Activated naive CD8-positive, alpha-beta T cell treated with anti-CD3 and anti-CD28 coated beads for 36 hours (primary cell): ENCODE data around the gene SOX6. TPM values are rescaled to one million over a fixed set of nuclear protein-coding genes. Genes with fewer than 3 reads are reported as not detected.

Experiments used
- DNase-seq: peaks from one replicate; pipeline ENCODE4 v3.0.0; 2021
- H3K27ac Mint-ChIP-seq: one replicate; pipeline ENCODE4 v1.8.0; 2022; ENCODE audit warnings: mild to moderate bottlenecking, moderate library complexity, mixed read lengths
- H3K27me3 Mint-ChIP-seq: one replicate; pipeline ENCODE4 v1.8.0; 2022; ENCODE audit warnings: mild to moderate bottlenecking, mixed read lengths
- H3K36me3 Mint-ChIP-seq: one replicate; pipeline ENCODE4 v1.8.0; 2021; ENCODE audit warnings: mild to moderate bottlenecking, mixed read lengths
- H3K4me1 Mint-ChIP-seq: one replicate; pipeline ENCODE4 v1.8.0; 2021; ENCODE audit warnings: mixed read lengths
- H3K4me3 Mint-ChIP-seq: one replicate; pipeline ENCODE4 v1.8.0; 2022; ENCODE audit warnings: mild to moderate bottlenecking, moderate library complexity, mixed read lengths
- H3K9me3 Mint-ChIP-seq: one replicate; pipeline ENCODE4 v1.8.0; 2022; ENCODE audit warnings: mixed read lengths
- total RNA-seq, 2 experiments: library from RNA; stranded (reverse); gene quantifications; one replicate each; pipeline ENCODE4 v1.2.3, GENCODE V29; 2021

SOX6 gene
- total RNA-seq, 2 experiments from 2014 or later: 0.04 TPM; not detected in 1

DNA sequence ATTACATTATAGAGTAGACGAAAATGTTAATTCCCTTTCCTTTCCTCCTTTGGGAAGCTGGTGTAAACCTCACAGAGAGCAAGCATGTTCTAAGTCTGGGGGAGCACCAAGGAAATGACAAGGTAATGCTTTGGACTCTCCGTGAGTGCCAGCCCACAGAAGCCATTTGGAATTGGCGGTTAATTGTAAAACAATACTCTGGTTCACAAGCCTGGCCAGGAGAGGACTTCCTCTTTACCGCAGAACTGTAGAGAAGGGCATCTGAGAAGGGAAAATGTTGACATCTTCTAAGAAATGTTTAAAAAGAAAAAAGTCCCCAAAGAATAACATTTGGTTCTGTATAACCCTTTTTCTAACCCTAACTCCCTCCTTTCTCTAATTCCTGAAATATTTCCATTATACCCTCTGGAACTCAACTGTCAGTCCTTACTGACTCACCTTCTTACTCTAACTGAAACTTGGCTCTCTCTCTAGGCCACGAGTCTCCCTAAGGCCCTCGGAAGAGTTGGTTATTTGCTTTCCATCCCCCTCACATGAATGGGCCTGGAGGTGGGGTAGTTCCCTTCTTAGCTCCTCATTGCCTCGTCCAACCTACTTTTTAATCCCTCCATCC is 379.8 kb downstream of the SOX6 start:
- Mint-ChIP-seq H3K9me3 (no peaks in the 10 kb centered on the region), H3K4me1 (no peaks in the 10 kb centered on the region), H3K27me3 (no peaks in the 10 kb centered on the region), H3K27ac (no peak overlapping the region), H3K36me3 (no peaks in the 10 kb centered on the region), H3K4me3 (no peak overlapping the region)
- DNase-seq: no peak

DNA sequence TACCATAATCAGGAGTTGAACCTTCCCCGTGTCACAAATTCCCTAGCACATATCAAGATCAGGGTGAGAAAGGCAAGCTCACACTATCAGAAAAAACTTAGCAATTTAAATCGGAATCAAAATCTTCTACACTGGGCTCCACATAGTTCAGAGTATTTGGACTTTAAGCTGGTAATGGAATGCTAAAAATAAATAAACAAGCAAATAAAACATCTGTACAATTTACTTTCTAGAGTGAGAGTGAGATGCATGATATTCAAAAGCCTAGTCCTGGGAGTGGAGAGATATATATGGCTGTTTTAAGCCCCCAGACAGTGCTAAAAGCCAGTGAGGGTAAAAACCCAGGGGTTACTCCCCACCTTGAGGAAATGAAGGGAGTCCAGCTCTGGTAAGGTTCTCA is 380.6 kb downstream of the SOX6 start:
- H3K4me1 Mint-ChIP-seq: no peaks in the 10 kb centered on the region
- DNase-seq: no peak

DNA sequence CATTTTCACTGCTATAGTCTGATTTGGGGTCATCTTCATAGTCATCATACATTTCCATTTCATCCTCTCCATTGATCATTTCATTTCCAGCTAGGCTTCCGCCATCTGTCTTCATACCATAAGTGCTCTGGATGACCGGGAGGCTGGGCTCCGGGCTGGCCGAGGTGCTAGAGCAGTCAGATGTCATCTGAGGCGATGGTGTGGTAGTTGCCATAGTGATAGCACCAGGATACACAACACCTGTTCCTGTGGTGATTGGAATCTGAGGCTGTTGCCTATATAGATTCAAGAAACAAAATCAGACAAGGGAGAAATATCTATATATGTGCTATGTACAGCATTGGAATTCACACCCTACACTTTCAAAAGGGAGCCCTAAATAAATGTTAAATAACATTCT is 383.5 kb downstream of the SOX6 start:
- Mint-ChIP-seq H3K27ac (no peak overlapping the region), H3K4me3 (no peak overlapping the region), H3K4me1 (peaks cover 2% of the 10 kb centered on the region), H3K36me3 (no peaks in the 10 kb centered on the region), H3K27me3 (no peaks in the 10 kb centered on the region), H3K9me3 (no peaks in the 10 kb centered on the region)
- no peak for DNase-seq

More for the DNA sequence above, 380.6 kb downstream of the SOX6 start:
- Mint-ChIP-seq H3K4me3 (no peak overlapping the region), H3K9me3 (no peaks in the 10 kb centered on the region), H3K27me3 (no peaks in the 10 kb centered on the region), H3K27ac (no peak overlapping the region), H3K36me3 (no peaks in the 10 kb centered on the region)

DNA sequence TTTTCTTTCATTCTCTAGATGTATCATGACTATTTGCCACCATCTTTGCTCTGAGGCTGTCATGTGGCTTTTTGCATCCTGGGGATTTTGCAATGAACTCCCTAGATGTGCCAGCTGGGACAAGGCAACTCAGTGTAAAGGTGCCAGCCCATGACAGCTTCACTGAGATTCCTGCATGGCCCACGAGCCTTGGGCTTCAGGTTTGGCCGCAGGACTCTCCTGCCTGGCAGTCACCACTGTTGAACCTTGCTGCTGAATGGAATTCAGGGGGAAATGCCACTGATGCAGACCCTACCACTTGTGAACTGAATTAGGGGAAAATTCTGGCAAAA is 385.2 kb downstream of the SOX6 start:
- no peak for DNase-seq
- no peak overlapping the region for H3K4me3 Mint-ChIP-seq

DNA sequence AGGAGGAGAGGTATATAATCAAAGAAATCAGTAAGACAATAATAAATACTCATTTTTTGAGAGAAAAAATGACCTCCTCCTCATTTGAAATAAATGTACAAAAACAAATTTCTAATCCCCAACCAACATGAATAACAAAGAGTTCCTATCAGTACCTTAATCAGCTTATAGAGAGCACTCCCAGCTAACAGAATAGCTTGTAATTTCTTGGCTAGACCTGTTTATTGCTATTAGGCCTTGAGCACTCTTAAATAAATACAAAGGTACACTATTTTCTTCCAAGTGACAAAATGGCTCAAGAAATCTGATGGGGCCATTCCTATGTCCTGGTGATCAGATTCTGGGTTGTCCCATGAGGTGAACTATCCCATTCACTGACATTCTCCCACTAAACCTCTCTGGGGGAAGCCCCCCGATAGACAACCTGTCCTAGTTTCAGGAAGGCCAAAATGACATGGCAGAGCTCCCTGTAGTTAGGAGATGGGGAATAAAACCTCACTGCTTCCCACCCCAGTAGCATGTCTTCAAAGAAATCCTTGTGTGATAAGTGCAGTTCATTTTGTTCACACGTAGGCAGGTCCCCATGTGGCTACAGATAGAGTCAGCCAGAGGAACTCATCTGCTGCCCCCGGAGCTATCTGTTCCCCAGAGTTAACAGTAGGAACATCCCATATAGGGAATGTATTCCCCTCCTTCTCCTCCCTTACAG is 385.7 kb downstream of the SOX6 start:
- H3K27ac Mint-ChIP-seq: no peak overlapping the region
- H3K4me1 Mint-ChIP-seq: peaks cover 2% of the 10 kb centered on the region
- H3K4me3 Mint-ChIP-seq: no peak overlapping the region
- no peaks in the 10 kb centered on the region for H3K36me3 Mint-ChIP-seq
- DNase-seq: no peak
- H3K9me3 Mint-ChIP-seq: no peaks in the 10 kb centered on the region
- H3K27me3 Mint-ChIP-seq: no peaks in the 10 kb centered on the region

More for the DNA sequence above, 385.2 kb downstream of the SOX6 start:
- Mint-ChIP-seq H3K36me3 (no peaks in the 10 kb centered on the region), H3K4me1 (peaks cover 2% of the 10 kb centered on the region), H3K27ac (no peak overlapping the region), H3K9me3 (no peaks in the 10 kb centered on the region), H3K27me3 (no peaks in the 10 kb centered on the region)

DNA sequence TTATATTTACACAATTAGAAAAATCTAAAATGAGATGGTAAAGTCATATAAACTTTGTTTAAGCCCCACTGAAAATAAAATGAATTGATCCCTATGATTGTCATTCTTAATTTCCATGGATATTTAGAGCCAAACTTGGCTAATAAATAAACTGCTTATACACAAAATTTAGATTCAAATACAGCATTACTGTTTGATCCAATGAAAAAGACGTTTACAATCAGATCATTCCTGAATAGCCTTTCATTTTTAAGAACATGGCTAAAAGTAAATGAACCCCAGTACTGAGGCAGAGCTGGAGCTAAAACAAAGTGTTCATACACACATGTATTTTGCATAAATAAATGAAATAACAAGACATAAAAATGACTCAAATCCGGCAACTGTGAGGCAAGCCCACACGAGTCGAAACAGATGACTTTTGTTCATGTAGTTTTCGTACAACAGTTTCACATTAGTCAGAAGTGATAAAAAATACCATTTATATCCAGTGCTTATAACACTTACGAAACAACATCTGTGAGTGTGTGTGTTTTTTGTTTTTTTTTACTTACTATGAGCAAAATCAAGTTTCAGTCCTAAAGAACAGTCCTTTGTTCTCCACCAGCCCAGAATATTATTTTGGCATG is 386.5 kb downstream of the SOX6 start:
- Mint-ChIP-seq H3K27me3 (no peaks in the 10 kb centered on the region), H3K36me3 (no peaks in the 10 kb centered on the region), H3K27ac (no peak overlapping the region), H3K4me1 (peaks cover 2% of the 10 kb centered on the region), H3K4me3 (no peak overlapping the region), H3K9me3 (no peaks in the 10 kb centered on the region)
- DNase-seq: no peak

DNA sequence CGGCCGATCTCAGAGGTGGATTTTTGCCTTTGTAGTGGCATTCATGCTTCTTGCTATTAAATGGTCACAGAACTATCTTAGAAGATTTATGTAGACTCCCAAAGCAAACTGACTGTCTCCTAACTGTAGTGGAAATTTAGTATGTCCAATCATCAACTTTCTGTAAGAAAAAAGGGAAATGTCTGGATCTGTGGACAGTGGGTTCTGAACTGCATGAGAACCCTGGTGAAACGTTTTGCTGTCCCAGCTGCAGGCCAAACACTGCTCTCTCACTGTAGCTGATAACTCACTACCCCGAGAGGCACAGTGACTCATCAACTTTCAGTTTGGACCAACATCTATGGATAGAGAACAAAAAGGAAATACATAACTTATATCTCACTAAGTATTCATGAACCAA is 387.1 kb downstream of the SOX6 start:
- Mint-ChIP-seq H3K9me3 (no peaks in the 10 kb centered on the region), H3K27me3 (no peaks in the 10 kb centered on the region), H3K27ac (no peak overlapping the region), H3K4me3 (no peak overlapping the region), H3K4me1 (peaks cover 2% of the 10 kb centered on the region), H3K36me3 (no peaks in the 10 kb centered on the region)
- DNase-seq: no peak

DNA sequence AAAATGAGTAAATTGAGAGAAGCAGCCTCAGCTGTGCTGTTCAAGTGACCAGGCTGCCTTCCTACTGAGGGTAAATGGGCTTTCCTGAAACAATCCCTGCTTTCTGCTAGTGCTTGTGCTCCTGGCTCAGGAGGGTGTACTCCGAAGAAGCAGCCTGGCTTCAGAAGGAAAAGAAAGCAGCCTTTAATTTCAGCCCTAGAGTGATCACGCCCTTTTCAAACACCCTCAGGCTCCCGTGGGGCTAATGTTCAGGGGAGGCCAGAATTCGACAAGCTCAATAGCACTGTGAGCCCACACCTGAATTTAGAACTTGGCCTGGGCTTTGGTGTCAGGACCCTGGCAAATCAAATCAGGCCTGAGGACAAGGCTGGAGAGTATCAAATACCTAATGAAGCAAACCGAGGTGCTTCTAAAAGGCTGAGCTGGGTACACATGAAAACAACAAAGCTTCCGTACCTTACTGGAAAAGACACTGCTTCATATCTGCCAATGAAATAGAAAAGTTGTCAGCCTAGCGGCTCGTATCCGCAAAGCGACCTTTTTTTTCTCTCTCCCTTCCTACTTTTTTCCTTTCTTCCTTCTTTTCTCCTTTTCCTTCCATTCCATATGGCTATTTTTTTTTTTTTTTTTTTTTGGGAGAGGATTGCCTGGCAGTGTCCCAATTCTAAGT is 387.8 kb downstream of the SOX6 start:
- Mint-ChIP-seq H3K9me3 (no peaks in the 10 kb centered on the region), H3K36me3 (no peaks in the 10 kb centered on the region)
- no peak for DNase-seq

DNA sequence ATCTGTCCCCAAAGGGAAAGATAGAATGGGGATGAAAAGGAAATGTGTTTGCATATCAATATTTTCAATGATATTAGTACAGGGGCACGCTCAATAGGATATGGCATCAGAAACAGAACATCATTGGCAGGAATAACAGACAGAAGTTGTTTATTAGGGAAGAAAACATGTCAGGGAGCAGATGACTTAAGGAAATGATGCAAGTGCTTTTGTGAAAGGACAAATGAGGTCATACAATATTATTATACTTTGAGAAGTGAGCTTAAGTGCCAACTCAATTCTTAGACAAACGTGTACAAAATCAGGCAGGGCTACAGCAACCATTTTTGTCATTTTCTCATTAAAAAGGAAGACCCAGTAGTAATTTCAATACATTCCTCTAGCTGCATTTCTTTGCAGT is 388.4 kb downstream of the SOX6 start:
- no peak overlapping the region for H3K4me3 Mint-ChIP-seq
- no peaks in the 10 kb centered on the region for H3K9me3 Mint-ChIP-seq
- no peaks in the 10 kb centered on the region for H3K36me3 Mint-ChIP-seq
- no peaks in the 10 kb centered on the region for H3K27me3 Mint-ChIP-seq
- no peak overlapping the region for H3K27ac Mint-ChIP-seq
- no peak for DNase-seq
- peaks cover 2% of the 10 kb centered on the region for H3K4me1 Mint-ChIP-seq

More for the DNA sequence above, 387.8 kb downstream of the SOX6 start:
- H3K27me3 Mint-ChIP-seq: no peaks in the 10 kb centered on the region
- H3K4me1 Mint-ChIP-seq: peaks cover 2% of the 10 kb centered on the region
- no peak overlapping the region for H3K27ac Mint-ChIP-seq
- no peak overlapping the region for H3K4me3 Mint-ChIP-seq

DNA sequence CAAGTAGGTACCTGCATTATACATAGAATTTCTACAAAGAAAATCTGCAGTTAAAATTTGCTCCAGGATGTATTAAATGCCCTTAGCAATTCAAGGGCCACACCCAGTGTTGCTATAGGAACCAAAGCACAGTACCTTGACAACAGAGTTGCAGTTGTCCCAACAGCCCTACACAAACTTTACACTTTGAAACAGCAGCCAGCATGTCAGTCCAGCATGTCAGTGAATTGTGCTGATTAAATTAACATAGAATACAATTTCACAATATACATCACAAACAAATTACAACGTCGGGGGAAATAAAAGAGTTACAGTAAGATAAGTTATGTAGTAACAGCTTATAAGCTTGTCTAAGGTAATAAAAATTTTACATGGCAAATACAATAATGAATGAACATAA is 389.2 kb downstream of the SOX6 start:
- Mint-ChIP-seq H3K4me3 (no peak overlapping the region), H3K4me1 (peaks cover 2% of the 10 kb centered on the region), H3K9me3 (no peaks in the 10 kb centered on the region), H3K27ac (no peak overlapping the region), H3K27me3 (no peaks in the 10 kb centered on the region), H3K36me3 (no peaks in the 10 kb centered on the region)
- no peak for DNase-seq

DNA sequence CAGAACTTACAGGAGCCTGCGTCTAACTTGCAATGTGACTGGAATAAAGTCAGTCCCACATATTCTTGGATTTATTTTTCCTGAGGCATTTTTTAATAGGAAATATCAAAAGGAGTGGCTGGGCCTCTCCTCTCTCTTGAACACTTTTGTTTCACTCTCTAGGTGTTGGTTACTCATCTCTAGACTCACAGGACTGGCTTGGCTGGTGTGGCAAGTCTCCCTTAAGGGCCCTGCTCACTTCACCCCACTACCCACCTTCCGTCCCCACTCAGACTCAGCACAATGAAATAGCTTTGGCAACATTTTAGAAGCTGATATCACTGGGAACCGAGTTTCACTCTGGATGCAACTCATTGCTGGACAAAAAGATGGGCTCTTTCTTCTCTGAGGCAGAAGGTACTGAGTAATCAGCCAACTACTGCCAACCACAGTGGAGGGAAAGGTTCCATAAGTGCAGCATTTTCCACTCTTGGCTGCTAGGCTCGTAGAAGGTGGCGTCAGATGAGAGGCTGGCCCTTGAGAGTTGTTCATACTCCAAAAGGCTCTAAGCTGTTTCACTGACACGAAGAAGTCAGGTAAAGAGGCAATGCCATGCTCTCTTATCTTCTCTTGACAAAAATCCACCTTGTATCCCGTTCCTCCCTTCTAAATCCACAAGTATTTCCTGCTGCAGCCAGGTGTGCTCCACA is 390.6 kb downstream of the SOX6 start:
- H3K9me3 Mint-ChIP-seq: no peaks in the 10 kb centered on the region
- H3K4me1 Mint-ChIP-seq: peaks cover 2% of the 10 kb centered on the region
- no peak for DNase-seq
- H3K36me3 Mint-ChIP-seq: no peaks in the 10 kb centered on the region
- H3K27me3 Mint-ChIP-seq: no peaks in the 10 kb centered on the region
- H3K4me3 Mint-ChIP-seq: no peak overlapping the region
- no peak overlapping the region for H3K27ac Mint-ChIP-seq

DNA sequence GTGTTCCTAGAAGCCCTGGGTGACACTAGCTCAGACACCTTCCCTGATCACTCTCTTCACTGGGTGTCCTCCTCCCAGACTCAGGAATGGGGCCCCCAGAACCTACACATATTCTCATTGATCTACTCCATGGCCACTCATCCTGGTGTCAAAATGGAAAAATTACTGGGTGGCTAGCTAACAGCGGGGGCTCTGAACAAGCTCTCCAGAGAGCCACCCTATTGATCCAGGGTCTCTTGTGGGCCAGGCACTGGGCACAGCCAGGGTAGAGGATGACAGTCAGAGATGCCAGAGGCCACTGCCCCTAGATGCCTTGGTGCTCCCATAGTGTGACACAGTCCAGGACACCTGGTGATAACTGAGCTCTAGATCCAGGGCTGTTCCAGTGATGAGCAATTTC is 393.1 kb downstream of the SOX6 start:
- Mint-ChIP-seq H3K27ac (no peak overlapping the region), H3K9me3 (no peaks in the 10 kb centered on the region), H3K36me3 (no peaks in the 10 kb centered on the region), H3K4me3 (no peak overlapping the region), H3K4me1 (no peaks in the 10 kb centered on the region), H3K27me3 (no peaks in the 10 kb centered on the region)
- no peak for DNase-seq

DNA sequence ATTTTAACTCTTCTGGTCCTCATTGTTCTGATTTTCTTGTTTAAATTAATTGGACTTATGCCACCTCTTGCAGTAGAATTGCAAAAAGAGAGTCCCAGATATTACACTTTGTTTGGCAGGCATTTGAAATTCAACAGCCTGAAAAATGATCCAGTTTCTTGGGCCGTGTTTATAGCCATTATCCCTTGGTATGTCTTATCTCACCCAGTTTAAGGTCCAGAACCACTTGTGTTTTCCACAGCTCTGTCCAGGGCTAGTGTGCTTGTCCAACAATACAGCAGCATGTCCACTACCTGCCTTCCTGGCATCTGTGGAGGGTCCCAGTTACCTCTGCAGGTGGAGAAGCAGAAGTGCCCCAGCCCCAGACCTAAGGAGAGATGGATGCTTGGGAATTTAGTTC is 397.4 kb downstream of the SOX6 start:
- no peaks in the 10 kb centered on the region for H3K4me1 Mint-ChIP-seq
- H3K27me3 Mint-ChIP-seq: no peaks in the 10 kb centered on the region
- no peak overlapping the region for H3K27ac Mint-ChIP-seq
- H3K4me3 Mint-ChIP-seq: no peak overlapping the region
- DNase-seq: no peak
- H3K9me3 Mint-ChIP-seq: peaks cover 5% of the 10 kb centered on the region
- no peaks in the 10 kb centered on the region for H3K36me3 Mint-ChIP-seq

DNA sequence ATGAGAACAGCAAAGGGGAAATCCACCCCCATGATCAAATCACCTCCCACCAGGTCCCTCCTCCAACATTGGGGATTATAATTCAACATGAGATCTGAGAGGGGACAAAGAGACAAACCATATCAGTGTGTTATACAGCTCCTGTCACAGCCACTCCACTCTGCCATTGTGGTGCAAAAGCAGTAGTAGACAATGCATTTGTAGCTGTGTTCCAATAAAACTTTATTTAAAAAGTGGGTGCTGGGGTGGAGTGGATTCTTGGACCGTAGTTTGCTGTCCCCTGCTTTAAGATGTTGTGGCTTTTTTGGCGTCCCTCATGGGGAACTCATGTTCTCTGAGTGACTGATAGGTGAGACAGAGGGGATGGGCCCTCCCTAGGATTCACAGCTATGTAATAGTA is 399.1 kb downstream of the SOX6 start:
- Mint-ChIP-seq H3K27me3 (no peaks in the 10 kb centered on the region), H3K27ac (no peak overlapping the region), H3K9me3 (peaks cover 7% of the 10 kb centered on the region), H3K4me3 (no peak overlapping the region), H3K4me1 (no peaks in the 10 kb centered on the region), H3K36me3 (no peaks in the 10 kb centered on the region)
- no peak for DNase-seq

DNA sequence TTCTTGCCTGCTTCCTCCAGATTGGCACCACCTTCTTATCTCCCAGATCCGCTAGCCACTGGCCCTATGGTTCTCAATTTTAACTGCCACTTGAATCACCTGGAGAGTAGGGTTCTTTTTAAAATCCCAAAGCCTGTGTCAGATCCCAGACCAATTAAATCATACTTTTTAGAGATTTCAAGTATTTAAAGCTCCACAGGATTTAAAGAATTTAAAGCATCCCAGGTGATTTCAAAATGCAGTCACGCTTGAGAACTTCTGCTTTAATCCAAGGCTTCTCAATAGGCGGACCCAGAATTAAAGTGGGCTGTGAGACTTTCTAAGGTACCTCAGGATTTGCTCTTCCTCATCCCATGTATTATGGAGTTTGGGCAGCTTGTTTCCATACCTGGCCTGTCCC is 400.0 kb downstream of the SOX6 start:
- no peak overlapping the region for H3K27ac Mint-ChIP-seq
- H3K9me3 Mint-ChIP-seq: peaks cover 7% of the 10 kb centered on the region
- no peak for DNase-seq
- H3K4me1 Mint-ChIP-seq: no peaks in the 10 kb centered on the region
- H3K27me3 Mint-ChIP-seq: no peaks in the 10 kb centered on the region
- H3K36me3 Mint-ChIP-seq: no peaks in the 10 kb centered on the region
- H3K4me3 Mint-ChIP-seq: no peak overlapping the region
